Choroid plexus epithelial cell (primary cell): ENCODE data around the gene RFTN1.

Experiments used
- DNase-seq: peaks from one replicate; pipeline ENCODE4 v3.0.0-alpha.2; 2010; ENCODE audit warnings: low read depth
- H3K4me3 ChIP-seq: 2 replicates; pipeline ENCODE4 v1.5.1; 2011; ENCODE audit warnings: low read depth, mild to moderate bottlenecking, control low read depth, low read length, moderate library complexity
- TF ChIP-seq, protein P1 (sequence below): conservative IDR thresholded peaks from 2 replicates; pipeline ENCODE4 v1.5.1; 2011; ENCODE audit warnings: low read depth, mild to moderate bottlenecking, control low read depth, inconsistent platforms, low read length, moderate library complexity

RFTN1 gene

DNA sequence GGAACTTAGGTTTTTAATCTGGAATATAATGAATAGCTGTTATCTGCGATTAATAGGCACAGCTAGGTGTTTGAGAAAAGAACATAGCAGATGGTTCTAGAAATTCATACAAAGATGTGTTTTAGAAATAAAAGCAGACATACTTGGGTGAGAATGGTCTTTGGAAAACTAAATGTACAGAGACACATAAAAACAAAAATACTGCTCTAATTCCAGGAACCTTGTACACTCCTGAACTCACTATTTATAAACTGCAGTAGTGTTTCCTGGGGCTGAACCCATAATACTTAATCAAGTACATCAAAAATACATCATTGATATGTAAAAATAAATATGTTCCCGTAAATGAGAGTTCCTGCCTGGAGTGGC is 143.0 kb downstream of the RFTN1 start:
- TF ChIP-seq, protein P1, sequence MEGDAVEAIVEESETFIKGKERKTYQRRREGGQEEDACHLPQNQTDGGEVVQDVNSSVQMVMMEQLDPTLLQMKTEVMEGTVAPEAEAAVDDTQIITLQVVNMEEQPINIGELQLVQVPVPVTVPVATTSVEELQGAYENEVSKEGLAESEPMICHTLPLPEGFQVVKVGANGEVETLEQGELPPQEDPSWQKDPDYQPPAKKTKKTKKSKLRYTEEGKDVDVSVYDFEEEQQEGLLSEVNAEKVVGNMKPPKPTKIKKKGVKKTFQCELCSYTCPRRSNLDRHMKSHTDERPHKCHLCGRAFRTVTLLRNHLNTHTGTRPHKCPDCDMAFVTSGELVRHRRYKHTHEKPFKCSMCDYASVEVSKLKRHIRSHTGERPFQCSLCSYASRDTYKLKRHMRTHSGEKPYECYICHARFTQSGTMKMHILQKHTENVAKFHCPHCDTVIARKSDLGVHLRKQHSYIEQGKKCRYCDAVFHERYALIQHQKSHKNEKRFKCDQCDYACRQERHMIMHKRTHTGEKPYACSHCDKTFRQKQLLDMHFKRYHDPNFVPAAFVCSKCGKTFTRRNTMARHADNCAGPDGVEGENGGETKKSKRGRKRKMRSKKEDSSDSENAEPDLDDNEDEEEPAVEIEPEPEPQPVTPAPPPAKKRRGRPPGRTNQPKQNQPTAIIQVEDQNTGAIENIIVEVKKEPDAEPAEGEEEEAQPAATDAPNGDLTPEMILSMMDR: no peak
- H3K4me3 ChIP-seq: no peak overlapping the region
- DNase-seq: no peak

DNA sequence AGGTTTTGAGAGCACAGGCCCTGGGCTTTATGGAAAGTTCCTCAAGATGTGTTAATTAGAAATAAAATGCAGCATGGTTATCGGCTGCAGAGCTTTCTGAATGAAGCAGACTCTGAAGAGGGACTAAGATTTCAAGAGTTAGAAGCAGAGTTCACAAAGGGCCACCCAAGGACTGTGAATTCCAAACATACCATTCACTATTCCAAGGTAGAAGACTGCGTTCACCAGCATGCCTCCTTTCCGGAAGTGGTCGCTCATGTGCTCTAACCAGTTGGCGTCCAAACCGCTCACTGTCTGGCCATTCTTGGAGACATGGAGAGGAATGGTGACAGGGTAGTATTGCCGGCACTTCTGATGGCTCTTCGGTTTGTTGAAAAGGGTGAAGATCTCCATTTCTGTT is 143.6 kb downstream of the RFTN1 start:
- DNase-seq: peak; percentile 53
- TF ChIP-seq, protein P1: no peak
- no peak overlapping the region for H3K4me3 ChIP-seq

DNA sequence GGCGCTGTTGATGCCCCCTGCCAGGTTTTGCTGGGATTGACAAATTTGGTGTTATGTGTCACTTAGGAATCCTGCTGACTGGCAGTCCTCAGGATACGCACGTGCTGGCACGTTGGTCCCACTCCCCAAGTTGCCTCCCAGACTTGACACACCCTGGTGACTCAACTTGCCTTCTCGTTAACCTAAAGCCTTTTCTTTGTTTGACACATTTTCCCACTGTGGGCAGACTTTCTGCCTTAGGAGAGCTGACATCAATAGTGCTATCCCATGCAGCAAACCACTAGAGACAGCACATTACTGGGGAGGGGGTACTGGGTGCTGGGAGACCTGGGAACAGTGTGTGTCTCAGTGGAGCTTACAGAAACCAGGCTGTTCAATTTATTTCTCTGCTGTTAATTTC is 144.2 kb downstream of the RFTN1 start:
- DNase-seq: no peak
- TF ChIP-seq, protein P1: no peak
- no peak overlapping the region for H3K4me3 ChIP-seq

DNA sequence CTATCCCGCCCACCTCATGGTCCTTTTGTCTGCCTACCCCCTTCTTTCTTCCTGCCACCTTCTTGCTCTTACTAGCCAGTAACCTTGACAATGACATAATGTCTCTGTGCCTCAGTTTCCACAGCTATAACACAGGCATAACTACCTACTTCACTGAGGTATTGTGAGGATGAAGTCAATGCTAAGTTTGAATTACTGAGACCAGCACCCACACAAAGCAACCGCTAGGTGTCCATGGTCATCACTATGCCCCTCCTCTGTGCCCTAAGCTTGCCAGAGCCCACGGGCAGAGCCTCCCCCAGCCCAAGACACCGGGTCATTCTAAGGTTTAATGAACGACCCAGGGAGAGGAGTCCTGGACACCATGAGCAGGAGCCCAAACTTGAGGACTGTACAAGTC is 146.9 kb downstream of the RFTN1 start:
- no peak overlapping the region for H3K4me3 ChIP-seq
- no peak for DNase-seq
- TF ChIP-seq, protein P1: no peak

DNA sequence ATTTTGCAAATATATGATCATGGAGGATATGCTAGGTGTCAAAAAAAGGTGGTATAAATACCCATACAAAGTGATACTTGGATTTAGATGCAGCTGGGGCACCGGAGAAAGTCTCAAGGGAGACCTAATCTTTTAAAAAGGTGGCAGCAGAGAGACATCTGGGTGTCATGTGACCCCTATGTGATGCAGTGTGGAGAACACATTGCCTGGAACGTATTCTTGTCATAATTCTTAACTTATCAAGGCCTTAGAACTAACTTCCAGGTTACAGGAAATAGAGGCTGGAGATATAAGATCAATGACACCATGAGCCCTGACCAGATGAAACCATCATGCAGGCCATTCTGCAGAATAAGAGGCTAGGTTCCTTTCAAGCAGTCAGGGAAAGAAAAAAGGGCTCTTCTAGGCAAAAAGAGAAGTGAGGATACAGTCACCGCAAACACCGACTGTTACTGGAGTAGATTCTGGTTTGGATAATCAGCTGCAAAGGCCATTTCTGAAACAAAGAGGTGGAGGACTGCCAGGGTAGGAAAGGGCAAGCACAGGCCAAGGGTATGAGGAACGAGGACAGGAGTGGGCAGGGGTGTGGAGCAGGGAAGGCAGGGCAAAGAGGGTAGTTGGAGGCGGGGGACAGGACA is 147.9 kb downstream of the RFTN1 start:
- TF ChIP-seq, protein P1: no peak
- DNase-seq: no peak

DNA sequence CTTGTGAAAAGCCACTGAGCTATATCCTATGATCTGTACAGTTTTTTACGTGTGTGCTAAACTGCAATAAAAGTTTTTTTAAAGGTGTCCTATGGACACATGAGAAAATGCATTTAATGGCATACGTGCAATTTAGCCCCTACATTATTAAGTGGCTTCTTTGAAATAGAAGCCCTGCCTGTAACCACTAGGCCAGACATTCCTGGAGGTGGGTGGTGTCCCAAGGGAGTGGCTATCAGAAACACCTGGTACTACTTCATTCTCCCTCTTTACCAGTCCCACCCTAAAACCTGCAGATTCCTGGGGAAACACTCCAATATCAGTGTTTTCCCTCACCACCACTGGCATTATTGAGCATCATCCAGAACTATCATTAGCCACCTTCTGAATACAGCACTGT is 148.5 kb downstream of the RFTN1 start:
- TF ChIP-seq, protein P1: no peak
- no peak overlapping the region for H3K4me3 ChIP-seq
- DNase-seq: no peak

More for the DNA sequence above, 147.9 kb downstream of the RFTN1 start:
- no peak overlapping the region for H3K4me3 ChIP-seq

DNA sequence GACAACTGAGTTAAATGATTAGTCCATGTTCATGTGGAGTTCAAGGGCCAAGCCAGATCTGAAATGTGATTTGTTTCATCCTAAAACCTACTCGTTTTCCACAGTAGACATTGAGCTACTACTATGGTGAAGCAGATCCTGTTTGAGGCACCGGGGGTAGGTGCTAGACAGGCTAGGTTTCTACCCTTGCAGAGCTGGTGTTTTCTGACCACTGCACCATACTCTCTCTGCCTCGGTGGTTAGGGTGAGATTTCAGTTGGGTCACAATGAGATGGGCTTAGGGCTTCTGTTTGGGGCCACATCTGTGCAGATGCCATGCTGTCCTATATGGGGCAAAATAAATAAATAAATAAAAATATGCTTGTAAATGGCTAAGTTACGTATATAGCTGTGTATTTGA is 149.2 kb downstream of the RFTN1 start:
- no peak overlapping the region for H3K4me3 ChIP-seq
- TF ChIP-seq, protein P1: no peak
- no peak for DNase-seq
